Endothelial cell (in vitro differentiated cells): Measurements from ENCODE around the gene NEK4. TPM values are rescaled to one million over a fixed set of nuclear protein-coding genes. Genes with fewer than 3 reads are reported as not detected.
A peak's percentile ranks its signal among the peaks of the same experiment; 100 is the strongest.

Experiments
- DNase-seq: peaks from one replicate; pipeline ENCODE4 v3.0.0; 2021; ENCODE audit warnings: low spot score
- H3K27ac Mint-ChIP-seq: one replicate; pipeline ENCODE4 v1.8.0; 2021; ENCODE audit warnings: mixed read lengths, inconsistent platforms; ENCODE audit not compliant: unreplicated experiment
- H3K27me3 Mint-ChIP-seq: one replicate; pipeline ENCODE4 v1.8.0; 2021; ENCODE audit warnings: mild to moderate bottlenecking, moderate library complexity, mixed read lengths, inconsistent platforms; ENCODE audit not compliant: unreplicated experiment
- H3K36me3 Mint-ChIP-seq: one replicate; pipeline ENCODE4 v1.8.0; 2021; ENCODE audit warnings: mild to moderate bottlenecking, low read depth, mixed read lengths, inconsistent platforms; ENCODE audit not compliant: unreplicated experiment
- H3K4me1 Mint-ChIP-seq: one replicate; pipeline ENCODE4 v1.8.0; 2021; ENCODE audit warnings: mild to moderate bottlenecking, mixed read lengths, inconsistent platforms; ENCODE audit not compliant: unreplicated experiment
- H3K4me3 Mint-ChIP-seq: one replicate; pipeline ENCODE4 v1.8.0; 2021; ENCODE audit warnings: mild to moderate bottlenecking, mixed read lengths, inconsistent platforms; ENCODE audit not compliant: unreplicated experiment
- H3K9me3 Mint-ChIP-seq: one replicate; pipeline ENCODE4 v1.8.0; 2021; ENCODE audit warnings: mixed read lengths, inconsistent platforms; ENCODE audit not compliant: unreplicated experiment
- total RNA-seq: library from RNA; stranded (reverse); fragmentation: NEBNext Ultra II Directional; extraction: Animal tissue kit (Norgen Biotek cat#: 25700); gene quantifications from one replicate; pipeline ENCODE4 v1.2.1, GENCODE V29; 2021; ENCODE audit not compliant: unreplicated experiment
- TF ChIP-seq, protein P1 (sequence below): fragments of 200-600 bp; sonication (generic); IDR thresholded peaks from one replicate; pipeline ENCODE4 v1.5.0; 2021; ENCODE audit warnings: antibody characterized with exemption; ENCODE audit not compliant: unreplicated experiment

NEK4 gene
- total RNA-seq, 1 donor from 2014 or later: 16.9 TPM

- TF ChIP-seq, protein P1, sequence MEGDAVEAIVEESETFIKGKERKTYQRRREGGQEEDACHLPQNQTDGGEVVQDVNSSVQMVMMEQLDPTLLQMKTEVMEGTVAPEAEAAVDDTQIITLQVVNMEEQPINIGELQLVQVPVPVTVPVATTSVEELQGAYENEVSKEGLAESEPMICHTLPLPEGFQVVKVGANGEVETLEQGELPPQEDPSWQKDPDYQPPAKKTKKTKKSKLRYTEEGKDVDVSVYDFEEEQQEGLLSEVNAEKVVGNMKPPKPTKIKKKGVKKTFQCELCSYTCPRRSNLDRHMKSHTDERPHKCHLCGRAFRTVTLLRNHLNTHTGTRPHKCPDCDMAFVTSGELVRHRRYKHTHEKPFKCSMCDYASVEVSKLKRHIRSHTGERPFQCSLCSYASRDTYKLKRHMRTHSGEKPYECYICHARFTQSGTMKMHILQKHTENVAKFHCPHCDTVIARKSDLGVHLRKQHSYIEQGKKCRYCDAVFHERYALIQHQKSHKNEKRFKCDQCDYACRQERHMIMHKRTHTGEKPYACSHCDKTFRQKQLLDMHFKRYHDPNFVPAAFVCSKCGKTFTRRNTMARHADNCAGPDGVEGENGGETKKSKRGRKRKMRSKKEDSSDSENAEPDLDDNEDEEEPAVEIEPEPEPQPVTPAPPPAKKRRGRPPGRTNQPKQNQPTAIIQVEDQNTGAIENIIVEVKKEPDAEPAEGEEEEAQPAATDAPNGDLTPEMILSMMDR: no peak
- Mint-ChIP-seq H3K4me3 (no peak overlapping the region), H3K27ac (no peak overlapping the region), H3K27me3 (peaks cover 2% of the 10 kb centered on the region), H3K9me3 (no peaks in the 10 kb centered on the region), H3K36me3 (peaks cover 13% of the 10 kb centered on the region), H3K4me1 (peaks cover 6% of the 10 kb centered on the region)
- no peak for DNase-seq
Measured at GRCh38 chr3:52719618-52720017, 51.1 kb downstream of the NEK4 start.

DNA sequence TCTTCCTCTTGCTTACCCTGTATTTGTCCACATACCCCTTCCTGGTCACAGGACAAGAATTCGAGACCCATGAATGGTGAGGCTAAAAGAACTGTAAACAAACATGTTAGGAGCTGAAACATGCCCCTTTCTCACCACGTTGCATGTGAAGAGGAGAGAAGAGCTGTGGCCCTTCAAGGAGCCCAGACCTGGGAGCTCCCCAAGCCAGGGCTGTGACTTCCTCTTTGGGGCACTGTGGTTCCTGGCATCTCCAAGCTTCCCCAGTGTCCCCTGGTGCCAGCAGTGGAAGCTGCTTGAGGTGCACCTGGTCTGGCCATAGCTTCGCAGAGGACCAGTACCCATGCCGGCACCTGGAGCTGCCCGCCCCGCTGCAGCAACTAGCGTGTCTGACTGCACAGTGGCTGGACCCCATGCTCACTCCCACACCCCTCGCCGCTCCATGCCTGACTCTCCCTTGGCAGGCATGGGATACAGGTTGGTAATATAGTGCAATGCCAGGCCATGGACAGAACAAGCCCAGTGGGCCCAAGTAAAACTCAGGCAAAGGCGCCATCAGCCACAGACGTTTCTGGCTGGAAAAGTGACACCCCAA lies 54.9 kb downstream of the NEK4 start:
- H3K4me1 Mint-ChIP-seq: peaks cover 4% of the 10 kb centered on the region

GRCh38 chr3:52714335-52715302 lies 56.1 kb downstream of the NEK4 start:
- Mint-ChIP-seq H3K9me3 (no peaks in the 10 kb centered on the region), H3K36me3 (peaks cover 7% of the 10 kb centered on the region), H3K27me3 (no peaks in the 10 kb centered on the region), H3K4me1 (peaks cover 2% of the 10 kb centered on the region), H3K4me3 (no peak overlapping the region), H3K27ac (no peak overlapping the region)
- peak; percentile 52 for DNase-seq
- TF ChIP-seq, protein P1: no peak

More for the DNA sequence above, 54.9 kb downstream of the NEK4 start:
- H3K27ac Mint-ChIP-seq: no peak overlapping the region
- H3K36me3 Mint-ChIP-seq: peaks cover 9% of the 10 kb centered on the region
- H3K9me3 Mint-ChIP-seq: no peaks in the 10 kb centered on the region
- TF ChIP-seq, protein P1: no peak
- no peak for DNase-seq
- H3K27me3 Mint-ChIP-seq: no peaks in the 10 kb centered on the region
- H3K4me3 Mint-ChIP-seq: no peak overlapping the region

- Mint-ChIP-seq H3K27me3 (no peaks in the 10 kb centered on the region), H3K27ac (no peak overlapping the region), H3K4me1 (peaks cover 6% of the 10 kb centered on the region), H3K36me3 (peaks cover 6% of the 10 kb centered on the region), H3K4me3 (no peak overlapping the region), H3K9me3 (no peaks in the 10 kb centered on the region)
- DNase-seq: no peak
- TF ChIP-seq, protein P1: no peak
Measured at GRCh38 chr3:52712291-52713212, 58.2 kb downstream of the NEK4 start.
